CD1c-positive myeloid dendritic cell (primary cell): ENCODE data around the gene TEKT4.
A peak's percentile ranks its signal among the peaks of the same experiment; 100 is the strongest.
"Not testable (repeated sequence)": the region's sequence is repeated elsewhere in the genome, so short reads cannot be mapped to it uniquely, and the experiment has no call there.

Source experiments
- DNase-seq: peaks from one replicate; pipeline ENCODE4 v3.0.0-alpha.2; 2016; ENCODE audit errors: extremely low spot score

The TEKT4 gene, protein sequence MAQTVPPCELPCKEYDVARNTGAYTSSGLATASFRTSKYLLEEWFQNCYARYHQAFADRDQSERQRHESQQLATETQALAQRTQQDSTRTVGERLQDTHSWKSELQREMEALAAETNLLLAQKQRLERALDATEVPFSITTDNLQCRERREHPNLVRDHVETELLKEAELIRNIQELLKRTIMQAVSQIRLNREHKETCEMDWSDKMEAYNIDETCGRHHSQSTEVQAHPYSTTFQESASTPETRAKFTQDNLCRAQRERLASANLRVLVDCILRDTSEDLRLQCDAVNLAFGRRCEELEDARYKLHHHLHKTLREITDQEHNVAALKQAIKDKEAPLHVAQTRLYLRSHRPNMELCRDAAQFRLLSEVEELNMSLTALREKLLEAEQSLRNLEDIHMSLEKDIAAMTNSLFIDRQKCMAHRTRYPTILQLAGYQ

DNA sequence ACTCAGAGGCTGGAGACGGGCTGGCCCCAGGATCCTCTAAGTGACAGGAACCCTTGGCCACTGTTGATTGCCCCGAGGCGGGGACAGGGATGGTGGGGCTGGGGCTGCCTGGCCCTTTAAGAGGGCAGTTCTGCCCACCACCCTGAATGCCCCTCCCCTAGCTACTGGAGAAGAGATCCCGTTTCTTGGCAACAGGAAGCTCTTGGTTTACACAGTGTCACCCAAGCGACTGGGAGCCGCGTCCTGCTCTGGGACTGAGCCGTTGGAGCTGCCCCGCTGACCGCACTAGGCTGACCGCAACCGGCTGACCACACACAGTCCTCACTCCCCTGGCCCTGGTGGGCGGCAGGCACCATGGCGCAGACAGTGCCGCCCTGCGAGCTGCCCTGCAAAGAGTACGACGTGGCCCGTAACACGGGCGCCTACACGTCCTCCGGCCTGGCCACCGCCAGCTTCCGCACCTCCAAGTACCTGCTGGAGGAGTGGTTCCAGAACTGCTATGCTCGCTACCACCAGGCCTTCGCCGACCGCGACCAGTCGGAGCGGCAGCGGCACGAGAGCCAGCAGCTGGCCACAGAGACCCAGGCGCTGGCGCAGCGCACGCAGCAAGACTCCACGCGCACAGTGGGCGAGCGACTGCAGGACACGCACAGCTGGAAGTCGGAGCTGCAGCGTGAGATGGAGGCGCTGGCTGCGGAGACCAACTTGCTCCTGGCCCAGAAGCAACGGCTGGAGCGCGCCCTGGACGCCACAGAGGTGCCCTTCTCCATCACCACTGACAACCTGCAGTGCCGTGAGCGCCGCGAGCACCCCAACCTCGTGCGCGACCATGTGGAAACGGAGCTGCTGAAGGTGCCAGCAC lies at the start of gene TEKT4:
TSS of gene TEKT4 (plus strand) at position 205 of the 862 bp plus-strand sequence. CDS start at position 355, 150 bp downstream.
- no peak for DNase-seq

DNA sequence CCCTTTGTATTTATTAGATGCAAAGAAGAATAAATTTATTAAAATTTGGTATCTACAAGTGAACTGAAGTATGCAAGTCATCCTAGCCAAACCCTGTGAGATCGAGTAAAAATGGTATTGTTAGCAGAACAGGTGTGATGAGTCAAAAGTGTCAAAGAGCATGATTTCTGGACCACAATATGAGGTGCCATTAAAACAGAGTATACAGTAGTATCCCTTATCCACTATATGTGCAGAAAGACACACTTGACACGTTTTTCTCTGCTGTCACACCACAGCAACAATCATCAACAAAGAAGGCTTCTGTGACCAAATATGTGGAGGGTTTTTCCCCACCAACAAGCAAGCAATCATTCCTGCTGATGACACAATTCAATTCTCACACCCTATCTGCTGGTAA lies 32.0 kb upstream of the TEKT4 start:
- DNase-seq, result not testable (repeated sequence)

DNA sequence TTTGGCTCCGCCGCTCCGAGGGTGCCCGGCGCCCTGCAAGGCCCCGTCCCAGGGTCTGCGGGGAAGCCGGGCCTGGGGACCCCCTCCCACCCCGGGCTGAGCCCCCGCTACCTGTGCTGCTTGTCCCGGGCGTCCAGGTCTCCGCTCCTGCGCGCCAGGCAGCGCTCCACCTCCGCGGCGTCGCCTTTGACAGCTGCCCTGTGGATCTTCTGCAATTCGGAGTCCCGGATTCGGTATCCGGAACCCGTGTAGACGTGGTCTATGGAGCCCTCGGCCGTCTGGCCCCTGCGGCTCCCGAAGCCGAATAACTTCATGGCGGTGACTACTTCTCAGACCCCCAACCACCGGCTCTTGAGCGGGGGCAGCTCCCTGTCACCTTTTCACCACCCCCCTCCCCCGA lies 14.4 kb upstream of the TEKT4 start:
- DNase-seq, result not testable (repeated sequence)

DNA sequence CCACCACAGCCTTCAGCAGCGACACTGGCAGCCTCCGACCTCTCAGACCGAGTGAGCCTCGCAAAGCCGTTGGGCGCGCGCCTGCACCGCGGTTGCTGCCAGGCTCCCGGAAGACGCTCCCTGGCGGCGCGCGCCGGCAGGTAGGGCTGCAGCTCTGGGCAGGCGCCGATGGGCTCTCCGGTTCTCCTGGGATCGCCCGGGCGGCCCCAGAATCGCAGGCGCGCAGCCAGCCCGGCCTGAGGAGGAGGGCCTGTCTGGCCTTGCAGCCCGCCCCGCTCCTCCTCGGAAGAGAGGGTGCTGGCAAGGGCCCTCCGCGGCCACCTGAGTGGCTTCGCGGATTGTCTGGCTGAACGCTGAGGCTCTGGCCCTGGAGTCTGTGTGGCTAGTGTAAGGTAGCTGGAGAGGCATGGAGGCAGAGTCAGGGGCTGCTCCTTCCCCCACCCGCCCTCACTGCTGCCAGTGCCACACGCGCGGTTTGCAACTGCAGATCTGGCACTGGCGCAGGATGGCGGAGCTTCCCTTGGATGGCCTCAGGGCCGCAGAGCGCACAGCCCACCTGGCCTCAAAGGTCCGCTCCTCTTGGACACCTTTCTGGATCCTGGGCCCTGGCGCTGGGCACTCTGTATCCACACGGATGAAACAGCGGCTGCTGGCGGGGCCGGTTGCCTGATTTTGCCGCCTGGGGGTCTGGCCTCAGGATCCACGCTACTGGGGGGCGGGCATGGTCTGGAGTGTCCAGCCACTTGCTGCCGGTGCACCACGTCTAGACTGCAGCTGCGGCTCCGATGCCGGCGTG lies 13.7 kb upstream of the TEKT4 start:
- DNase-seq, result not testable (repeated sequence)

DNA sequence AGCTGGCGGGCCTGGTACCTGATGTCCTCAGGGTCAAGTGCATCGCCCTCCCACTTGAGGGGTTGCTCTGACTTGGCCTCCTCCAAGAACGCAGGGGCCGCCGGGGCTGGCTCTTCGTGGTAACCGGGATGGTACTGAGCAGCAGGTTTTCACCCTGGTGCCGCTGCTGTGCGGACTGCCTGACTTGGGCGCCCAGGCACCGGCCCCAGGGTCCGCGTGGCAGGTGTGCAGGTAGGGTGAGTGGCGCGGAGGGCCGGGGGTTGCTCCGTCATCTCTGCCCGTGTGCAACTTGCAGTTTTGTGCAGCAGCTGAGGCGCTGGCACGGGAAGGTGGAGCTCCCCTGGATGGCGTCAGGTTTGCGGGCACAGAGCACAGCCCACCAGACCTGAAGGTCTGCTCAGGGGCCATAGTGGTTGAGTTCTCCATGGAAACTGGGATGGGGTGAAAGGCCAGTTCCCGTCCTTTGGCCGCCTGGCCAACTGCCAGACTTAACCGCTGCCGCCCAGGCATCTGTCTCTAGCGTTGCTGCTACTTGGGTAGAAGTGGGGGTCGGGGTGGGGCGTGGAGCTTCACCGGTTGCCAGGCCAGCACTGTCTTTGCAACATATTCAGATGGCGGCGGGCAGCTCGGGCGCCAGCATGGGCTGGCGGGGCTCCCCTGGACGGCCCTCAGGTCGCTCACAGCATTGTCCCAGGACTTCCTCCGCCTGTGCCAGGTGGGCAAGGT lies 12.9 kb upstream of the TEKT4 start:
- not testable (repeated sequence) for DNase-seq

DNA sequence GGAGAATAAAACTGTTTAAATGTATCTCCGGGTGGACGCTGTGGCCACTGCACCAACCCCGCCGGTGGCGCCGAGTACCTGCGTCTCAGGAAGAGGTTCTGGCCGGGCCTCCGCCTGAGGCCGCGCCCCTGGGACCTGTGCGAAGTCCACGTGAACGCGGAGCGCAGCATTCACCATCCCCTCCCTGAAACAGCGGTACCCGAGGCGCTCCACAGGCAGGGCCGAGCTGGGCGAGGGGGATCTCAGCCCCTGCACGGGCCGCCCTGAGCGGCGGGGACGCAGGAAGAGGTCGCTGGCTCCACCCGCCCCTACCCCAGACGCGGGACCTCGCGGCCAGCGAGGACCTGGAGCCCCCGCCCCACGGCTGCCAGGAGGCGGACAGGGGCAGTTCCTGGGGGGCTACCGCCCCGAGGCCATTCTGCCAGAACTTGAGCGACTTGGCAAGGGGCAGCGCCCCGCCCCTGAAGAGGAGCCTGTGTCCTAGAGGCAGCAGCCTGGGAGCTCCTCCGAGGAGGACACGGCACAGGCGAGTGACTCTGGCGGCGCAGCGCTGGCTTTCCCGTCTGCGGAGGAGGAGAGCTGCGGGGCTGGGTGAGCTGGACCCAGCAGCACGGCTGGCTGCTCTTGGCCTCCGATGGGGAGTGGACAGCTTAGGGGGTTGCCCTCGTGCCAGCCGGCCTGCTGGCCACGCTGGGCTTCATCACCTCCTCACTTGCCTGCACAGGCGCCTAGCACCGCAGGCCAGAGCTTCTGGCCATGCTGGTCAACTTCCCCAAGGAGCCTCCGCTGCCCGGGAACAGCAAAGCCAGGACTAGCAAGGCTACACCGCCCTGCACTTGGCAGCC lies 9.7 kb upstream of the TEKT4 start:
- DNase-seq, result no peak

DNA sequence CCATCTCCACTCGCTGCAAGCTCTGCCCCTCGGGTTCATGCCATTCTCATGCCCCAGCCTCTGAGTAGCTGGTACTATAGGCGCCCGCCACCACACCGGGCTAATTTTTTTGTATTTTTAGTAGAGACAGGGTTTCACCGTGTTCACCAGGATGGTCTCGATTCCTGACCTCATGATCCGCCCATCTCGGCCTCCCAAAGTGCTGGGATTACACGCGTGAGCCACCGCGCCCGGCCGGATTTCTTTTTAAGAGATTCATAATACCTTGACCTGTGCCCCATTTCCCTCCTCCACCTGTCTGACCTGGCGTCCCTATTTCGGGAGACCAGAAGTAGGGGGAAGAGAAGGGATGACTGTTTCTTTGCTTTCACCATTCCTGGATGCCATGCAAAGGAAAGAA lies 8.3 kb upstream of the TEKT4 start:
- DNase-seq, result not testable (repeated sequence)

DNA sequence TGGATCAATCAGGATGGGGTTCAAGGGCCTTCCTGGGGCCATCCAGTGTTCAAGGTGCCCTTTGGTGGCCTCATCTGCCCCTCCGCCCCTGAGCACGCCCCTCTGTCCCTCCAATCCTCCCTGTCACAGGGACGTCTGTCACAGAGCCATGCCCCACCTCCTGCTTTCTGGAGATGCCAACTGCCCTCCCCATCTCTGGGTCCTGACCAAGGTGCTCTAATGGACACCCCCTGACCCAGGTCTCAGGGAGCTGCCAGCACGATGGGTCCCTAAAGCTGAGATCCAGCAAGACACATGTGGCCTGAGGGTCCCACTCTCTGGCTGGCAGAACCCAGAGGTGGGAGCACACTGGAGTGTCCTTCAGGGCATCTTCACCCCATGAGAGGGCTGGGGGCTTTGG lies 2.1 kb upstream of the TEKT4 start:
- no peak for DNase-seq

DNA sequence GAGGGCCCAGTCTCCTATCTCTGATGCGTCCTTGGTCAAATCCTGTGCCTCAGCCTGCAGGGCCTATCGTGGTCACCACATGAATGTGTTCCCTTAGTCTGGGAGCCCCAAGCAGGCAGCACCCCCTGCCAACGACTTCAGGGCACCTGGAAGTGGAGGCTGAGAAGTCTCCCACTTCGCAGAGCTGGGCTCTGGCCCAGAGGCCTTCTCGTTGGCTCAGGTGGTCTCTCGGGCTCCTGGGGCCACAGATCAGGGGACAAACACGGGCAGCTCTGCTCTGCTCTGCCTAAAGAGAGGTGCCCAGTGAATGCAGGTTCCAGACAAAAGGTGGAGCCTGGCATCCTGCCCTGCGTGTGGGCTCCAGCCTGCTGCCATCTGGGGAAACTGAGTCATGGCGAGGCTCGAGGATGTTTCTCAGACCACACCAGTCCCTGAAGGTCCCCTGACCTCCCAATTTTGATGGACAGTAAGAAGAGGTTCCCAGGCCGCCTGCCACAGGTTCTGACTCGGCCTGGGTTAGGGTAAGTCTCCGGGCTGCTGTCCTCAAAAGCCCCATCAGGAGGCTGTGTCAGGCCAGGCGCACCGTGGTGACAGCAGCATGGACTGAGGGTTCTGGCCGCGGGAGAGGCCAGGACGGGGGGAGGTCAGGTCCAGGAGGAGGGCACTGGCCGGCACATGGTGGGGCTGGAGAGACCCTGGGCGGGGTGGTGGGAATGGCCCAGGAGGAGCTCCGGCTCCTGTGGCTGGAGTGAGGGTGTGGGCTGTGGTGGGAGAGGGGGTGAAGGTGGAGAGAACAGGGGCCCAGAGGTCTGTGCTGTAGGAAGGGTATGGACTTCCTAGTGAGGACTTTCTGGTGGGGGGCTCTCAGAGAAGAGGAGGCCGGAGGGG lies 1.4 kb upstream of the TEKT4 start:
- DNase-seq, result no peak

DNA sequence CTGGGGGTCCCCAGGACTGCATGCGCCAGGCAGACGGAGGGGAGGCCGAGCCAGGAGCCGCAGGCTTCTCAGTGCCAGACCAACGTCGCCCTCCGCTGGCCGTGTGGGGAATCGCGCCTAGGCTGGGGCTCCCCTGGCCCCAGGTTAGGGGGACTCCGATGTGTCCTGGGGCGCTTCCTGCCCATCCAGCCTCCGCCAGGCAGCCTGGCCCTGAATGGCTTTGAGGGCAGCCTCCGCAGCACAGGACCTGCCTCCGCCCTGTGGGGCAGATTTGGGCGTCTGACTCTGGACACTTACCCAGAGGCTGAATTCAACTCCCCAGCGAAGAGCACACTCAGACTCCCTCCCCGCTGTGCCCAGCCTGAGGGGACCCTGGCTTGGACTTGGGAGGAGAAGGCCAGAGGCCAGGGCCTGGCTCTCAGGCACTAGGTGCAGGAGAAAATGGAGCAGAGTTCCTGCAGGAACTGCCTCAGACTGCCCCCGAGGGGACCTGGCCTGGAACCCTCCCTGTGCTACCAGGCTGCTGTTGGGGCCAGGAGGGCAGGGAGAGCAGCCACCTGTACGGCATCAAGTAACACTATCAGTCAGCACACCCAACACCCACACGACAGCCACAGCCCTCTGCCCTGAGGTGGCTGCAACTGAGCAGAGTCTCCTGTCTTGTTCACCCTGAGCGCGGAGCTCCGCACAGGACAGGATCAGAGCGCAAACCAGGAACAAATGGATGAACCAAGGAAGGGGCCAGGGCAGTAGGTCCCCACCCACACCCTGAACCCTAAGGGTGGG lies 597 bp upstream of the TEKT4 start:
- peak; percentile 3 for DNase-seq

DNA sequence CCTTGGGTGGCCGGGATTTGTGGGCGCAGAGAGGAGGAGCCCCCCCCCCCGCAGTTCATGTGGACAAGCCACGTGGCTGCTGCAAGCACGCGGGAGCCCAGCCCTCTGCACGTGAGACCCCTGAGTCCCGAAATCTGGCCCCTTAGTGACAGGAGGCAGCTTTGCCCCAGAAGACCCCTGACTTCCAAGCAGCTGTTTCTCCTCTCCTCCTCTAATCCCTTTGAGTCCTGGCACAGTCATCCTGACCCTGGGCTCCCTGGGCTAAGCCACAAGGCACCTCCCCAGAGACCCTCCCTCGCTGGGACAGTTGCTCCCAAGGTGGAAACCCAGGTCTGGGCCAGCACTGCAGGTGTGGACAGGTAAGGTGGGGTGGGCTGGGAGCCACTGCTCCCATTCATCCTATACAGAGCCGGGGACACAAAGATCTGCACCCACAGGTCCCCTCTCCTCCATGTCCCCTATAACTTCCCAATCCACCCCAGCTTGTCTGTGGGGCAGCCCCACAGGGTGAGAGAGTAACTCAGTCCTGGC lies 923 bp downstream of the TEKT4 start:
- no peak for DNase-seq

DNA sequence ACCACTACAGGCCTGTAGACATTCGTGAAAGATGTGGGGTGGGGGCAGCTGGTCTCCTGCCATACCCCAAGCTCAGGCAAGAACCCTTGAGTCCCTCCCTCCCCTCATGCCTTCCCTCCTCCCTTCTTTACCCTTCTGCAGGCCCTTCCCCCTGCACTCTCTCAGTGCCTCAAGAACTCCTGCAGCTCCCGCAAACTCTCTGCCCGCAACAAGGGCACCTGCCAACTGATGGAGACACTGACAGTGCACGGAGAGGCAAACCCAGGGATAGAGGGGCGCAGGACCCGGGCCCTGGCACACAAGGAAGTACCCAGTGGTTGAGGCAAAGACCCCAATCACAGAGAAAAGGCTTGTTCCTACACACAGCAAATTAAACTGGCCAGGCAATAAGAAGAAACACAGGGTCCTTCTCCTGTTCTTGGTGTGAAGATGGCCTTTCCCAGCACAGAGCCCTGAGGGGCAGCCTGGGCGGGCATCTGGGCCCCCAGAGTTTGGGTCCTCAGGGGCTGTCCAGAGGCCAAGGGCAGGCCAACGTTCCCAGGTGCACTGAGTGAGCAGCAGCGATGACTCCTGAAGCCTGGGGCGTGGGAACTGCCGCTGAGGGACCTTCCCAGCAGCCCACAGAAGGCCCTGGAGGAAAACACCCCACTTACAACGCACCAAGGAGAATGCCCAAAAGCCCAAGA lies 1.6 kb downstream of the TEKT4 start:
- DNase-seq, result no peak

DNA sequence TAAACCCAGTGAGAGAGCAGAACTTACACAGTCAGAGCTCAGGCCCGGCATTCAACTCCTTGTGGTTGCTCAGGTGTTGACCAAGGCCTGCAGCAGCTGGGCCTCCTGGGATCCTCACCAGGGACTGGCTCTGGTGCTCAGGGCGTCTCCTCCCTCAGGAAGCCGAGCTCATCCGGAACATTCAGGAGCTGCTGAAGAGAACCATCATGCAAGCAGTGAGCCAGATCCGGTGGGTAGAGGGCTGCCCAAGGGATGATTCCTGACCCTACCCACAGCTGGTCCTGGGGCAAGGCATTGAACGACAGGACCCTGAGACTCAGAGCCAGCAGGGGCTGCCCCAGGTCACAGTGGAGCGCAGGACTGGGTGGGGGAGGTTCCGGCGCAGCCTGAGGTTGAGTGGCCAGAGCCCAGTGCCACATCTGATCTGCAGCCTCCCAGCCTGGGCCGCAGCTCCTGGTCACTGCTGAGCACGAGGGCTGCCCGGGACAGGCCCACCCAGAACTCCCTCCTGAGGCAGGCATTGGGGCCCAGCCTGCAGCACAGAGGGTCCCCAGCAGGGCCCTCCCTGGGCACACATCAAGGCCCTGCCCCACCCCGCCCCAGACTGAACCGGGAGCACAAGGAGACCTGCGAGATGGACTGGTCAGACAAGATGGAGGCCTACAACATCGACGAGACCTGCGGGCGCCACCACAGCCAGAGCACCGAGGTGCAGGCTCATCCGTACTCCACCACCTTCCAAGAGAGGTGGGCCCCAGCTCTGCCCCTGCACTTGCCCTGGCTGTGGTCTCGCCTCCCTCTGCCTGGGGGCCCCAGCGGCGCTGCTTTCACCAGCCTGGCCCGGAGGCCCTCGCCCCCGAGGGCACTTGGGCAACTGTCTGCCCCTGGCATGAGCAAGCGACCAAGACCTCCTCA lies 2.4 kb downstream of the TEKT4 start:
- no peak for DNase-seq

DNA sequence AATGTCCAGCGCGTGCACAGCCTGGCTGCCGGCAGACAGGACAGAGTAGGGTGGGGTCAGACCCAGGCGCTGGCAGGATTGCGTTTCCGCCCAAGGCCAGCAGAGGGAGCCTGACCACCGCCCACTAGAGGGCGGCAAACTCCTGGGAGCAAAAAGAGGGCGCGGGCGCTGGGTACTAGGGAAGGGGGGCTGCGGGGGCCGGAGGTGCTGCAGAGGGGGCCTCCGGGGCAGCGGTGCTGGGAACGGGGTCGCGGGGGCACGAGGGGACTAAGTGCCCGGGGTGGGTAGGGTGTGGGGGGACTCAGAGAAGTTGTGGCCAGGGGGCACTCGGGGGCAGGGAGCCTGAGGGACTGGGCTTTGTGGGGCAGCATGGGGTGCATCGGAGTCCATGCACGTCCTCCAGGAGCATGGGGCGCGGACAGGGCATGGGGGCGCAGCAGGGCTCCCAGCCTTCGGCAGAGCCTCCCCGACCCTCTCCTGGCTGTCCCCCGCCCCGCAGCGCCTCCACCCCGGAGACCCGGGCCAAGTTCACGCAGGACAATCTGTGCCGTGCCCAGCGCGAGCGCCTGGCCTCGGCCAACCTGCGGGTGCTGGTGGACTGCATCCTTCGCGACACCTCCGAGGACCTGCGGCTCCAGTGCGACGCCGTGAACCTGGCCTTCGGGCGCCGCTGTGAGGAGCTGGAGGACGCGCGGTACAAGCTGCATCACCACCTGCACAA lies 3.2 kb downstream of the TEKT4 start:
- peak; percentile 64 for DNase-seq

DNA sequence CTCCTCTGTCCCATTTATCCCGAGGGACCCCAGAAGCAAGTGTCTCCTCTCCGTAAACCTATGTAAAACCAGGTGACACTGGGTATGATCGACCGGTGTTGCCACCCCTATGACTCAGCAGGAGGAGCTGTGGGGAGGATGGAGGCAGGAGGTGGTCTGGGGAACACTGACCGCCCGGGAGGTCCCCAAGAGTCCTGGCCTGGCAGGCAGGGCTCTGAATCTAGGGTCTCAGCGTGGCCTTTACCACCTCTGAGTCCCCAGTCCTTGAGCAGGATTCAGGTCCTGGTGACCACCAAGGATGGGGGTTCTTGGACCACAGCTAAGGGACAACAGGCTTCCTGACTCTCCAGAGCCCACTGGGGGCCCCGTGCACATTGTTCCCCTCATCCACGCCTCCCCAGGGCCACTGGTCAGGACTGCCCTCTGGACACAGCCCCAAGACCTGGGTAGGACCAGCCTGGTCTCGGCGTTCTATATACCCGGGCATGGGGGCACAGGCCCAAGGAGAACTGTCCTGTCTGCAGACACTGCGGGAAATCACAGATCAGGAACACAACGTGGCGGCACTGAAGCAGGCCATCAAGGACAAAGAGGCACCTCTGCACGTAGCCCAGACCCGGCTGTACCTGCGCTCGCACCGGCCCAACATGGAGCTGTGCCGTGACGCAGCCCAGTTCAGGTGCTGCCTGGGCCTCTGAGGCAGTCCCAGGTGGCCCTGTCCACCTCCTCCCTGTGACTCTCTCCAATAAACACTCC lies 4.0 kb downstream of the TEKT4 start:
- no peak for DNase-seq
